Amniotic stem cell (primary cell): ENCODE data around the gene ZBTB45.
A peak's percentile ranks its signal among the peaks of the same experiment; 100 is the strongest.

Experiments used
- DNase-seq: peaks from one replicate; lab custom pipeline; 2025; lab: John Stamatoyannopoulos, UW

The ZBTB45 gene

GRCh38 chr19:58519355-58520256 is at the start of gene ZBTB45:
Gene ZBTB45 (minus strand): TSS chr19:58519810. CDS start chr19:58517673, 2,137 bp downstream.
- DNase-seq: peak; percentile 92

- no peak for DNase-seq
Observed at GRCh38 chr19:58568453-58569130, 49.0 kb upstream of the ZBTB45 start.

DNA sequence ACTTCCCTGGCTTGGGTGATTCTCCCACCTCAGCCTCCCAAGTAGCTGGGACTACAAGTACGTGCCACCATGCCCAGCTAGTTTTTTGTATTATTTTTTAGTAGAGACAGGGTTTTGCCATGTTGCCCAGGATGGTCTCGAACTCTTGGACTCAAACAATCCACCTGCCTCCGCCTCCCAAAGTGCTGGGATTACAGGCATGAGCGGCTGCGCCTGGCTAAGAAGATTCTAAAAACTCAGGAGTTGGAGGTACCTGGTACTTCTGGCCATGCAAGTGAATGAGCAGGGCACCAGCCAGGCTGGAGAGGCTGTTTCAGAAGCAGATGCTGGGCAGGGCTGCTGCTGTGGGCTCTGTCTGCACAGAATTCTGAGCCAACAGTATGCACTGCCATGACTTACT is 47.4 kb upstream of the ZBTB45 start:
- no peak for DNase-seq

DNA sequence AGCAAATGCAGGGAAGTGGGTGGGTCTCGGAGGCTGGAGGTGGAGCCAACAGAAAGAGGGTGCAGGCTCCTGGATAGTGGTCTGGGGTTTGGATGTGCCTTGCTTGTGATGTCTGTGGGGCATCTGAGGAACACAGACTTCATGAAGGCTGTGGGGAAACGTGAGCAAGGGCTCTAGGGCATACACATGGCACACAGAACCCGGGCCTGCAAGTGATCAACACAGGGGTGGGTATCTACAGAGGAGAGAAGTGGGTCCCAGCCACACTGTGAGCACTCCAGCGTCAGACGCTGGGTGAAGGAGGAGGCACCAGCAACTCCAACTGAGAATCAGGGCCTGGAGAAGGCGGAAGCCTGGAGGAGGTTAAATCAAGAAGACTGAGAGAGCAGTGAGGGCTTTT is 44.2 kb upstream of the ZBTB45 start:
- no peak for DNase-seq

DNA sequence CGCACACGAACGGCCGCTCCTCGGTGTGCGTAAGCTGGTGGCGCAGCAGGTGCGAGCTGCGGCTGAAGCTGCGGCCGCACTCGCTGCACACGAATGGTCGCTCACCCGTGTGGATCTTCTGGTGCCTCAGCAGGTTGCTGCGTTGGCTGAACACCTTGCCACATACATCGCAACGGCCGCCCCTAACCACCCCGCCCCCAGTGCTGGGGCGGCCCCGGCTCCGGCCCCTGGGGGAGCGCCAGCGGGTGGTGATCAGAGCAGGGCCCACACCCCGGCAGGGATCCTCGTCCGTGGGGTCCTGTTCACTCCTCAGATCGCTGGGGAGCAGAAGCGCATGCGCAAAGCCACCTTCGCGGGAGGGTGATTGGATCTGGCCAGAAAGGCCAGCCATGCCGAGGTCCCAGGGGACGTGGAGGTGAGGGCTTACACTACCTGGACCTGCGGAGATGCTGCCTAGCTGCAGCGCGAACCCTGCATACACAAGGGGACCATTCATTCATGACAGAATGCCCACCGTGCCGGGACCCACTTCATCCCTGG is 43.5 kb upstream of the ZBTB45 start:
- no peak for DNase-seq

DNA sequence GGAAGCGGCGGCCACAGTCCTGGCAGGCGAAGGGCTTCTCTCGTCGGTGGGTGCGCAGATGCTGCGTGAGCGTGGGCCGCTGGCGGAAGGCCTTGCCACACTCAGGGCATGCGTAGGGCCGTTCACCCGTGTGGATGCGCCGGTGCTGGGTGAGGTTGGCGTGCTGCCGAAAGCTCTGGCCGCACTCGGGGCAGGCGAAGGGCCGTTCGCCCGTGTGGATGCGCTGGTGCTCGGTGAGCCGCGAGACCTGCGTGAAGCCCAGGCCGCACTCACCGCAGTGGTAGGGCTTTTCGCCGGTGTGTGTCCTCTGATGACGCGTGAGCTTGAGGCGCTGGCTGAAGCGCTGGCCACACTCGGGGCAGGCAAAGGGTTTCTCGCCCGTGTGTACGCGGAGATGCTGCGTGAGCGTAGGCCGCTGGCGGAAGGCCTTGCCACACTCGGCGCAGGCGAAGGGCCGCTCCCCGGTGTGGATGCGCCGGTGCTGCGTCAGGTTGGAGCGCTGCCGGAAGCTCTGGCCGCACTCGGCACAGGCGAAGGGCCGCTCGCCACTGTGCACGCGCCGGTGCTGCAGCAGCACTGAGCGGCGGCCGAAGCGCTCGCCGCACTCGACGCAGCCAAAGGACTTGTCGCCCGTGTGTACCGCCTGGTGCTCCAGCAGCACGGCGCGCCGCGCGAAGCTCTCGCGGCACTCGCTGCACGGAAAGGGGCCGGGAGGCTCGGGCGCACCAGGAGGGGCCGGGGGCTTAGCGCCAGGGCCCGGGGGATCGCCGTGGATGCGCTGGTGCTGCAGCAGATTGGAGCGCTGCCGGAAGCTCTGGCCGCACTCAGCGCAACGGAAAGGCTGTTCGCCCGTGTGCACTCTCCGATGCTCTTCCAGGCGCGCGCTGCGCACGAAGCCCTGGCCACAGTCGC is 42.8 kb upstream of the ZBTB45 start:
- DNase-seq: no peak

GRCh38 chr19:58561373-58562121 is 41.9 kb upstream of the ZBTB45 start:
- no peak for DNase-seq

DNA sequence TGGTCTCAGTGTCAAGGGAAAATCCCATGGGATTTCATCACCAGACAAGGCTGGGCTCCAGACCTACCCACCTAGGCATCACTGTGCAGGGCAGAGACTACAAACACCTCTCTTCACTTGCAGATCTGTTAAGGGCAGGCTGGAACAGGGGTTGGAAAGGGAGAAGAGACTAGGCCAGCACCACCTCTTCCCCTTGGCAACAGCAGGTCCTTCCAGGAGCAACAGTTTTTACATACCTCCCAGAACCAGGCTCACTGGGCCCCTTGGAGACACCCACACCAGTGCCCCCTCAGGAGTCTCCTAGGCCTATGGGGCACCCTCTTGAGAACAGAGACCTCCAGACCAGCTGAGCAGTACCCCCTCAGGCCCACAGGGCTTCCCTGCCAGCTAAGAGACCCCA is 41.3 kb upstream of the ZBTB45 start:
- DNase-seq: no peak

GRCh38 chr19:58560007-58560887 is 40.6 kb upstream of the ZBTB45 start:
- no peak for DNase-seq

DNA sequence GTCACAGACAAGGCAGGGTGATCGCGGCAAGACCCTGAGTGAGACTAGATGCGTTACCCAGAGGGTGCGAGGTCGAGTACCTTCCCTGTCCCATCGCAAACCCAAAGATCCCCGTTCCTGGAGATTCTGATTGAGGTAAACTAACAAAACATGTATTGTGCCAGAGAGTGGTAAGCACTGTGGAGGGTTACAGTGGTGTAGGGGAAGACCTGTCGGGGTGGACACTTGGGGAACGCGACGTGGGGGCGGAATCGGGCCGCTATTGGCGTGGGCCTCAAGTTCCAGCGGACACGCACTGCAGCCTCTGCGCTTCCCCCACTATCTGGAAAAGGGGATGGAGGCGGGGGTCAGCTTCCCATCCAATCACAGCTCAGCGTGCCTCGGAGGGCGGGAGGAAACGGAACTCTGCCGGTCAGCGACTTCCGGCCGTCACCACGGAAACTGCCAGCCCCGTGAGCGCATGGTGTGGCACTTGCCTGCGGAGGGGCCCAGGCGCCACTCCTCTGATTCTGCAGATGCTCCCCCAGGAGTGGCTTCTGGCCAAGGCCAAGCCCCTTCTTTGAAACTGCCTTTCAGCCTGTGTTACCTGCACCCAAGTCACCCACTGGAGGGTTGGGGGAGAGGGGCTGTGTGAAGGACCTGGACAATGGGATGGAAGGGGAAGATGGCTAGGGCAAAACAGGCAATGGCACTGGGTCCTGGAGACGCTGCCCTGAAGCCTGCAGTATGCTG is 39.8 kb upstream of the ZBTB45 start:
- DNase-seq: no peak

GRCh38 chr19:58558623-58559274 is 39.1 kb upstream of the ZBTB45 start:
- DNase-seq: no peak

- DNase-seq: no peak
Observed at GRCh38 chr19:58558066-58558622, 38.5 kb upstream of the ZBTB45 start, which contains the start of gene UBE2M. Gene UBE2M (minus strand): TSS chr19:58558611. CDS start chr19:58558381, 230 bp downstream.

DNA sequence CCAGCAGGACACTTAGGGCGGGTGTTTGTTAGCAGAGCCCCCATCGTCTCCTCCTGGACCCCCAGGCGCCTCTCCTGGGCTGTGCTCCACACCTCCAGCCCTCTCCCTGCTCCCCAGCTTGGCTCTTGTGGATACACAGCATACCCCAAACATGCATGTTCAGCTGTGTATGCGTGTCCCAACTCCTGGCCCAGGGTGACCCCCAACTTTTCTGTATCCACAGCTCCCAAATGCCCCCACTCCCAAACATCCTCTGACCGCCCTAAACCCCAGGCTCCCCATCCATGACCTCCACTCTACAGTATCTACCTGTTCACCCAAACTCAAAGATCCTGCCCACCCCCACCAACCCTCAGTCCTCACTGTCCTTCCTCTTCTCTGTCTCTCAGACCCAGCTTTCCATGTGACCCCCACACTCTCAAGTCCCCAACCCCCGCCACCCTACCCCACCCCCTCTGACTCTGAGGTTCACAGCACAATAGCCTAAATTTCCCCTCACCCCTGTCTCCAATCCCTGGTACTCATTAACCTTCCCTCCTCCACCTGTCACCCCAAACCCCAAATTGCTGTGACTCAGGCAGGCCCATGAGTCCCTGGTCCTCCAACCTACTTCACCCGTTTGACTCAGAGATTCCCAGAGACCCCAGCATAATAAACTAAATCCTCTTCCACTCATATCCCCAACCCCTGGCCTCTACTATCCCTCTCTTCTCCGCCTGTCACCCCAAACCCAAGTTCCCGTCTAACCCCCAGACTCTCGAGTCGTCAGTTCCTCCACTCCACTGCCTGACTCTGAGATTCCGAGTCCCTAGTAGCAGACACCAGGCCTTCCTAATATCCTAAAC is 37.8 kb upstream of the ZBTB45 start:
- DNase-seq: no peak

DNA sequence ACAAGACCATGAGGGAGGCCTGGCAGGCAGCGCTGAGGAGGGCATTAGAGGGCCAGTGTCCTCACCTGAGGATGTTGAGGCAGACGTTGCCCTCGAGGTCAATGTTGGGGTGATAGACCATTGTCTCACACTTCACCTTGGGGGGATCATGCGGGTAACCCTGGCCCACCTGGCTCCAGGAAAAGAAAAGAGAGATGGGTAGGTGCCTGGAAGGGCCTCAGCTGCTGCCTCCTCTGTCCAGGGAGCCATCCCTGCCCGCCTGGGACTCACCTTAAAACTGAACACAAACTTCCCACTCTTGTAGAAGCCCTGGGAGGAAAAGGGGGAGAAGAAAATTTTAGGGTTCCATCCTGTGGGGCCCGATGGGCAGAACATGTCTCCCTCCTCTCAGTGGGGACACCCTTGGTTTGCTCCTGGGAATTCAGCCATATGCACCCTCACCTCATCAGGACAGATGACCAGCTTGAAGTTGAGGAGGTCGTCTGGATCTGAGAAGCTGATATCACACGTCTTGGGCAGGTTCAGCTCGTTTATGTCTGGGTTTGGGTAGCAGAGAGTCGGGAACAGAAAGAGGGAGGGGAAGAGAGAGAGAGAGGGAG is 37.1 kb upstream of the ZBTB45 start:
- DNase-seq: no peak

- DNase-seq: no peak
Observed at GRCh38 chr19:58555920-58556621, 36.5 kb upstream of the ZBTB45 start.

DNA sequence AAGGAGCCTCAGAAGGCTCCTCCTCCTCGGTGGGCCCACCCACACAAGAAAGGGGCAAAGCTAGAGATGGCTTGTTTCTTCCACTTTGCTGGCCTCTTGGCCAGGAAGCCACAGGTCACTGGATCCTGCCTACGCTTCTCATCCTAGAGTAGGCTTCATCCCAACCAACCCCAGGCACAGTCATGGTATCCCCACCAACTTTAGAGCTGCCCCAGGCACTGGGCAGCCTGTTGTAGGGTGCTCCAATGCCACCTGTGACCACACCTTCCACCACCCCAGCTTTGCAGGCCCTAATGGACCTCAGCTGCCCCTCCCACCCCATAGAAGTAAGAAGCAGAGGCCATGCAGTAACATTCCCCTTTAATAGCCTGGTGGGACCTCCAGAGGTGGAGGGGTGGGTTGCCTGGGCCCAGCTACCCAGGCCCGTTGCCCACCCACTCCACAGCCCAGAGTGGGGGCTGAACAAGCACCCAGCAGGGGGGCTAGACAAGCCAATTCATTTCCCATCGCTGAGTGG is 35.8 kb upstream of the ZBTB45 start:
- no peak for DNase-seq
